Diencephalon (tissue), 1 donor: ENCODE results near the gene ATP5F1D. TPM values are rescaled to one million over a fixed set of nuclear protein-coding genes. Genes with fewer than 3 reads are reported as not detected.

ENCODE experiments used
- total RNA-seq: library from RNA; depleted of rRNA; stranded (reverse); fragments of >200 nt; gene quantifications from one replicate; pipeline ENCODE4 v1.2.3, GENCODE V29; 2014

Gene ATP5F1D
- total RNA-seq: 18.5 TPM

DNA sequence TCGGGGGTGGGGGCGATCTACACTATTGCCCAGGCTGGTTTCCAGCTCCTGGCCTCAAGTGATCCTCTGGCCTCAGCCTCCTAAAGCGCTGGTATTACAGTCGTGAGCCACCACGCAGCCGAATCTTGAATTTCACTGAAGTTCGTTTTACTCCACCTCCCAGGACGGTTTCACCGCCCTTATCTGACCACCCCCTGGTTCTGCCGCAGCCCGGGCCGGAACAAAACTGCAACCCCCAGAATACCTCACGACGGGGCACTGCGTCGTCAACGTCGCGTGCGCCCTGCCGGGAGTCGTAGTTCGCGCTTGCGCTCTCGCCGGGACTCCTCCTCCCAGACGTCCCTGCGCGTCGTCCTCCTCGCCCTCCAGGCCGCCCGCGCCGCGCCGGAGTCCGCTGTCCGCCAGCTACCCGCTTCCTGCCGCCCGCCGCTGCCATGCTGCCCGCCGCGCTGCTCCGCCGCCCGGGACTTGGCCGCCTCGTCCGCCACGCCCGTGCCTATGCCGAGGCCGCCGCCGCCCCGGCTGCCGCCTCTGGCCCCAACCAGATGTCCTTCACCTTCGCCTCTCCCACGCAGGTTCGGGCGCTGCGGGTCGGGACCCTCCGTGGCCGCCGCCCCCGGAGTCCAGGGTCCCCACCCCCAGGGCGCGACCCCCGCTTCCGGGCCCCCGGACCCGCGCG lies at the start of gene ATP5F1D:
Gene ATP5F1D (plus strand): TSS at position 335 of the 679 bp plus-strand sequence. CDS start 100 bp downstream, at position 435.

DNA sequence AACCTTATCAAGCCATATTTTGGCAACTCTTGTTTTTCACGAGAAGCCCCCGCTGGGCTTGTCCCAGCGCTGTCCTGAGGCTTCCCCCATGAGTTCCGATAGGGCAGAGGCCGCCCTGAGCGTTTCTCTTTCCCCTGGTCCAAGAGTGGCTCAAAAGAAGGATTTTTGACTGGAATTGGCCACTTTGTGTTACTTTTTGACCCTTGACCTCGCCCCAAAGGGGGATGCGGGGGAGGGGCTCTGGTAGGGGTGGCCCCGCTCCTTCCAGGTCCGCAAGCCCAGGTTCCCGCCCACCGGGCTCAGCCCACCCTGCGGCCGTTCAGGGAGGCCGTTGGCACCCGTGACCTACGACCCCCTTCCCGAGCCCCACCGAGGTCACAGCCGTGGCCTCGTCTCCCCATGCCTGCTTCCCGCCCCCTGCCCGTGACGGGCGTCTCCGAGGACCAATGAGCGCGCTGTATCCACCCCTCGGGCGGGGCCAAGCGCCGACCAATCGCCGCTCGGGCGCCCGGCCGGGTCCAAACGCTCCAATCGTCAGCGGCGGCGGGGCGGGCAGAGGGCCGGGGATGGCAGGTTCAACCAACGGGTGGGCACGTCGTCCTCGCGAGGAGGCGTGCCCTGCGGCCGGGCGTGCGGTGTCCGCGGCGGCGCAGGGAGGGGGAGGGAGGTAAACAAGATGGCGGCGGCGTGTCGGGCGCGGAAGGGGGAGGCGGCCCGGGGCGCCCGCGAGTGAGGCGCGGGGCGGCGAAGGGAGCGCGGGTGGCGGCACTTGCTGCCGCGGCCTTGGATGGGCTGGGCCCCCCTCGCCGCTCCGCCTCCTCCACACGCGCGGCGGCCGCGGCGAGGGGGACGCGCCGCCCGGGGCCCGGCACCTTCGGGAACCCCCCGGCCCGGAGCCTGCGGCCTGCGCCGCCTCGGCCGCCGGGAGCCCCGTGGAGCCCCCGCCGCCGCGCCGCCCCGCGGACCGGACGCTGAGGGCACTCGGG lies 36.1 kb upstream of the ATP5F1D start, which contains the start of gene STK11:
Gene STK11 (plus strand): TSS at position 665 of the 986 bp plus-strand sequence. CDS start 1,136 bp downstream, outside the sequence.

DNA sequence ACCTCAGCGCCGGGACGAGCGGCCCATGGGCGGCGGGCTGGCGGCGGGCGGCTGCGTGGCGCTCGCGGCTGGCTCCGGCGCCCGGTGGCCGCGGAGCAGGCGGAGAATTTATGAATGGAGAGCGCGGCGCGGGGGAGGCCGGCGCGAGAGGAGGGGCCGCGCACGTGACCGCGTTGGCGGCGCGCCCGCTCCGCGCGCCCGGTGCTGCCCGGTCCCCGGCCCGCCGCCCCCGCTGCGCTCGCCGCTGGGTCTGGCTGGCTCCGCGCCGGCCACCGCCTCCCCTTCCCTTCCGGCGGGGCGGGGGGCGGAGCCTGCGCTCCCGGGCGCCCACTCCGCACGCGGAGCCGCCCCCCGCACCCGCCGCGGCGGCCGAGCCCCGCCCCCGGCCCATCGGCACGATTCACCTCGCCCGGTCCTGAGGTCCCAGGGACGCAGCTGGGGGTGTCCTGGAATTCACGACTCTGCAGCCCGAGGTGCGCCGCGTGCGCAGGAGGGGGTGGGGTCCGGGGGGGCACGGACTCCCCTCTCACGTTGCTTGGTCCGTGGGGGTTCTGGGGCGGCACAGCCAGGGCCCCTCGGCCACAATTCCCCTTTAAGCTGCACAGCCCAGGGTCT lies 3.7 kb upstream of the ATP5F1D start, which contains the start of gene CBARP:
Gene CBARP (minus strand): TSS at position 252 of the 615 bp plus-strand sequence. CDS start 1,905 bp downstream, outside the sequence.

DNA sequence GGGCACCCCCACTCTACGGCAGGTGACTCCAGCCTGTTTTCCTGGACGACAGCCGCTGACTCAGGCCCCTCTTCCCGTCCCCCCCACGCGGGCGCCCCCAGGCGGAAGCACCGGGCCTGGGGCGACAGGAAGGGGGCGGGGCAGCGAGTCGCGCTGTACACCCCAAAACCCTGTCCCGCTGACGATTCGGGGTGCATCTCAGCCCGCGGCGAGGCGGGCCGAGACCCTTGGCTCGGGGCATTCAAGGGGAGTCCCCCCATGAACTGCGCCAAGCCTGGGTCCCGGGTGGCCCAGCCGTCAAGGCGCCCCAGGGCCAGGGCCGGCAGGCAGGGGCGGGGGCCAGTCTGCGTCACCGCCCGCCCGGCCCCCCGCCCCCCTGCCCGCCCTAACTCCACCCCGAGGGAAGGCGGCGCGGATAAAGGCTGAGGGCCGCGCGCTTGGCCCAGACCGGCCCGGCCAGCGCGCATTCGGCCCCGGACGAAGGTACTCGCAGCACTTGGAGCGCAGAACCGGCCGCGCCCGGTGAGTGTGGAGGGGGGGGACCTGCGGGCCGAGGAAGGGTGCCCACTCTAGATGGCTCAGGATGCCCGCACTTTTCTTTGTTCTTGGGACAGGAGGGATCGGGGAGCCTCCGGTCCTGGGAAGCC lies 6.7 kb downstream of the ATP5F1D start, which contains the start of gene MIDN:
Gene MIDN (plus strand): TSS at position 445 of the 647 bp plus-strand sequence. CDS start 1,714 bp downstream, outside the sequence.

DNA sequence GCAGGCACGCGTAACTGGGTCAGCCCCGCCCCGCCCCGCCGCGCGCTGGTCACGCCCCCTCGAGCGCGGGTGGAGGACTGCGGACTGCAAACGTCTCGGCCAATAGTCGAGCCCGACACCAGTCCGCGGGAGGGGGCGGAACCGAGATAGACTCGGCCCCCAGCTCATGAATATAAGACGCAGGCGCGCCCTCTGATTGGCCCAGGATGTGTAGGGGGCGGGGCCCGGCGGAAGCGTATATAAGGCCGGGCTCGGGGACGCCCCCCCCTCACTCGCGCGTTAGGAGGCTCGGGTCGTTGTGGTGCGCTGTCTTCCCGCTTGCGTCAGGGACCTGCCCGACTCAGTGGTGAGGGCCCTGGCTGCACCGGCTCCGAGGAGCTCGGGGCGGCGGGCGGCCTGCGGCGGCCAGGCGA lies 27.5 kb downstream of the ATP5F1D start, which contains the start of gene CIRBP:
Gene CIRBP (plus strand): TSS at position 268 of the 413 bp plus-strand sequence. CDS start 1,602 bp downstream, outside the sequence.

DNA sequence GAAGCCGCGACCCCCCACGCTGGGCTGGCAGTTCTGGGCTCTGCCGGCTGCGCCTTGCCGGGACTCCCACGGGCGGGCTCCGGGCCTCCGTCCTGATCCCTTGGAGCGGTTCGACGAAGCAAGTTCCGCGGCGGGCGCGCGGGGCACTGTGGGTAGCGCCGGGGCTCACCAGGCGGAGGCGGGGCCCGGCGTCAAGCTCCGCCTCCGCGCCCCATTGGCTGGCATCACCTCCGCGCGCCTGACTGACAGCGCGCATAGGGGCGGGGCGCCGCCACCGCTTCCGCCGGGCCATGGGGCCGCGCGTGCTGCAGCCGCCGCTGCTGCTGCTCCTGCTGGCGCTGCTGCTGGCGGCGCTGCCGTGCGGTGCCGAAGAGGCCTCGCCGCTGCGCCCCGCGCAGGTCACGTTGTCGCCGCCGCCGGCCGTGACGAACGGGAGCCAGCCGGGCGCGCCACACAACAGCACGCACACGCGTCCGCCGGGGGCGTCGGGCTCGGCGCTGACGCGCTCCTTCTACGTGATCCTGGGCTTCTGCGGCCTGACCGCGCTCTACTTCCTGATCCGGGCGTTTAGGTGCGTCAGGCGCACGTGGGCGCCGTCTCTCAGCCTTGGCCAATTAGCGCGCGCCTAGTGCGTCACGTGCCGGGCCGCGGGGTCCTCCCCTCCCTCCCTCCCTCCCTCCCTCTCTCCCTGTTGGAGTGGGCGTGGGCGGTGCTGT lies 33.9 kb downstream of the ATP5F1D start, which contains the start of gene FAM174C:
Gene FAM174C (plus strand): TSS at position 271 of the 716 bp plus-strand sequence. CDS start 20 bp downstream, at position 291.

DNA sequence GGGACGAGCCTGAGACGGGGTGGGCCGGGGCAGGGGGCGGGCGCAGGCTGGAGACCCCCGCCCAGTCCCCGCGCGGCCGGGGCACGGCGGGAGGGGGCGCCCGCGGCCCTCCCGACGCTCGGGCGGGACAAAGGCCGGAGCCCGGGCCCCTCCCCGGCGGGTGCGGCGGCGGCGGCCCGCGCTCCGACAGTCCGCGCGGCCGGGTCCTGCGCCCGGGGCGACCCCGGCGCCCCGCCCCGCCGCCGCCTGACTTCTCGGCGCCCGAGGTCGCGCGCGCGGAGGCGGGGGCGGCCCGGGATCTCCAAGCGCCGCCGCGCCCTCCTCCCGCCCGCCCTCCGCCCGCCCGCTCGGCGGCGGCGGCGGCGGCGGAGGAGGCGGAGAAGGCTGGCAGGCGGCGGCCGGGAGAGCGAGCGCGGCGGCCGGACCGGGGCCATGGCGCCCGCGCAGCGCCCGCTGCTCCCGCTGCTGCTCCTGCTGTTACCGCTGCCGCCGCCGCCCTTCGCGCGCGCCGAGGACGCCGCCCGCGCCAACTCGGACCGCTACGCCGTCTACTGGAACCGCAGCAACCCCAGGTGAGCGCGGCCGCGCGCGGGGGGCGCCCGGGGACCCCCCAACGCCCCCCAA lies 44.3 kb downstream of the ATP5F1D start, which contains the start of gene EFNA2:
Gene EFNA2 (plus strand): TSS at position 137 of the 624 bp plus-strand sequence. CDS start 296 bp downstream, at position 433.

Other genes with a start within 250 kb of the ATP5F1D start
- gene GRIN3B, start 241.3 kb upstream of the ATP5F1D start, total RNA-seq: 0.69 TPM
- gene TMEM259, start 220.6 kb upstream of the ATP5F1D start, total RNA-seq: 40.8 TPM
- gene RNU6-2, start 220.2 kb upstream of the ATP5F1D start, total RNA-seq: not detected
- gene CNN2, start 215.1 kb upstream of the ATP5F1D start, total RNA-seq: 18.2 TPM
- gene ABCA7, start 201.6 kb upstream of the ATP5F1D start, total RNA-seq: 11.8 TPM
- gene ARHGAP45, start 174.6 kb upstream of the ATP5F1D start, total RNA-seq: 2.5 TPM
- 55.4 TPM for gene POLR2E, start 146.4 kb upstream of the ATP5F1D start, total RNA-seq
- 187 TPM for gene GPX4, start 137.8 kb upstream of the ATP5F1D start, total RNA-seq
- 4.4 TPM for gene SBNO2, start 67.5 kb upstream of the ATP5F1D start, total RNA-seq
- gene STK11, start 36.0 kb upstream of the ATP5F1D start, total RNA-seq: 45.7 TPM
- 12.9 TPM for gene CBARP, start 3.7 kb upstream of the ATP5F1D start, total RNA-seq
- 14.1 TPM for gene MIDN, start 6.8 kb downstream of the ATP5F1D start, total RNA-seq
- gene CIRBP, start 27.6 kb downstream of the ATP5F1D start, total RNA-seq: 512 TPM
- gene FAM174C, start 33.8 kb downstream of the ATP5F1D start, total RNA-seq: 5.8 TPM
- 12.5 TPM for gene EFNA2, start 44.1 kb downstream of the ATP5F1D start, total RNA-seq
- 44.8 TPM for gene NDUFS7, start 142.2 kb downstream of the ATP5F1D start, total RNA-seq
- 22.1 TPM for gene GAMT, start 159.8 kb downstream of the ATP5F1D start, total RNA-seq
- 27.2 TPM for gene DAZAP1, start 165.8 kb downstream of the ATP5F1D start, total RNA-seq
- 300 TPM for gene RPS15, start 196.6 kb downstream of the ATP5F1D start, total RNA-seq
- 122 TPM for gene APC2, start 208.4 kb downstream of the ATP5F1D start, total RNA-seq
- gene C19orf25, start 237.5 kb downstream of the ATP5F1D start, total RNA-seq: 22.8 TPM
- gene PCSK4, start 248.6 kb downstream of the ATP5F1D start, total RNA-seq: 3.9 TPM
- gene REEP6, start 249.4 kb downstream of the ATP5F1D start, total RNA-seq: 5.1 TPM